ENCODE measurements around the gene KCNT1. TPM values are rescaled to one million over a fixed set of nuclear protein-coding genes. Genes with fewer than 3 reads are reported as not detected.

The KCNT1 gene
- total RNA-seq, 2 experiments from 2014 or later, result 0.08 TPM; not detected in 1

DNA sequence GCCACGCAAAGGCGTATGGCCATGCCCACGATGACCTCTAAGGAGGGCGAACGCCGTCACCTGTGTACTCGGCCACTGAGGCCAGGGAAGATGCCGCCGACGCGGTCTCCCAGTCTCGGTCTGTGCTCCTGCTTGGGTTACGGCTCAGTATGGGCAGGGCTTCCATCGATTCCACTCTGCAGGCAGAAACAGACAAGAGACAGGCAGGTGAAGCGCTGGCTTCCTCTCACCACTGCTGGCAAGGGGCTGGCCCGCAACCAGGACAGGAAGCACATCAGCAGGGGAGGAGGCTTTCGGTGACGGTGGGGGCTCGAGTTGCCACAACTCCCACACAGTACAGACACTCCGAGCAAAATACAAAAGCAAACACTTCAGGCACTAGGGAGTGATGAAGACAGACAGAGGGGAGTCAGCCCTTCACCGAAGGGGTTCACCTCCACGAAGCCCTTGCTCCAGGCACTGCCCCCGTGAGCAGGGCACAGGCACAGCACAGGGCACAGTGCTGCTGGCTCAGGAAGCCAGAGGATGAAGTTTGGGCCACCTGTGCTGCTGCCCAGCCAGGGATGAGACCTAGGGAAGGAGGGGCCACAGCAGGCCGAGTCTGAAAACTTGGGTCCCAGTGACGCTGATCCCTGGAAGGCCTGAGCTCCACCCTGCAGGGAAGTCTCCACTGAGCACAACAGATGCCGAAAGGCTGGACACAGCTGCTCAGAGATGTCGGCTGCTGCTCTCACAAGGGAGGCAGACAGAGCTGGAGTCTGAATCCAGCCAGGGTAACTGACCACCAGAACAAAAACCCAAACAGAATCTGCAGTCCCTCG lies 114.1 kb downstream of the KCNT1 start:
- no peak overlapping the region for H3K27ac Mint-ChIP-seq
- ChIA-PET POLR2A (no interaction called here), CTCF (no interaction called here)

DNA sequence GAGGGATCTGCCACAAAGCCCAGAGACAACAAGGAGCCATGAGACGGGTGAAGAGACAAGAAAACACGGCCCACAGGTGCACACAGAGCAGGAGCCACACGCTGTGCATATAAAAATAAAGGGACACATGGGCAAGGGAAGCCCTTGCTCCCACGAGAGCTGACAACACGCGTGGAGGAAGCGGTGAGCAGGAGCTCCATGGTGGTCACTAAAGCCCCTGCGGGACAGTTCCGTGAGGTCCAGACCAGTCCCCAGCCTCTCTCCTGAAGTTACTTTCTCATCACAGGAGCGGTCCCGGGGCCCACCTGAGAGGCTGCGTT lies 114.6 kb downstream of the KCNT1 start:
- POLR2A ChIA-PET, result no interaction called here
- no peaks in the 10 kb centered on the region for H3K4me1 Mint-ChIP-seq
- no peaks in the 10 kb centered on the region for H3K27me3 Mint-ChIP-seq
- CTCF ChIA-PET, result no interaction called here
- H3K27ac Mint-ChIP-seq, result no peak overlapping the region
- peaks cover 5% of the 10 kb centered on the region for H3K36me3 Mint-ChIP-seq (ENCODE audit: low read depth)
- no peak for DNase-seq
- H3K4me3 Mint-ChIP-seq, result no peak overlapping the region
- H3K9me3 Mint-ChIP-seq, result no peaks in the 10 kb centered on the region

More for the DNA sequence above, 114.1 kb downstream of the KCNT1 start:
- H3K9me3 Mint-ChIP-seq, result no peaks in the 10 kb centered on the region
- no peak overlapping the region for H3K4me3 Mint-ChIP-seq
- DNase-seq, result no peak
- no peaks in the 10 kb centered on the region for H3K27me3 Mint-ChIP-seq
- peaks cover 9% of the 10 kb centered on the region for H3K36me3 Mint-ChIP-seq (ENCODE audit: low read depth)
- no peaks in the 10 kb centered on the region for H3K4me1 Mint-ChIP-seq

DNA sequence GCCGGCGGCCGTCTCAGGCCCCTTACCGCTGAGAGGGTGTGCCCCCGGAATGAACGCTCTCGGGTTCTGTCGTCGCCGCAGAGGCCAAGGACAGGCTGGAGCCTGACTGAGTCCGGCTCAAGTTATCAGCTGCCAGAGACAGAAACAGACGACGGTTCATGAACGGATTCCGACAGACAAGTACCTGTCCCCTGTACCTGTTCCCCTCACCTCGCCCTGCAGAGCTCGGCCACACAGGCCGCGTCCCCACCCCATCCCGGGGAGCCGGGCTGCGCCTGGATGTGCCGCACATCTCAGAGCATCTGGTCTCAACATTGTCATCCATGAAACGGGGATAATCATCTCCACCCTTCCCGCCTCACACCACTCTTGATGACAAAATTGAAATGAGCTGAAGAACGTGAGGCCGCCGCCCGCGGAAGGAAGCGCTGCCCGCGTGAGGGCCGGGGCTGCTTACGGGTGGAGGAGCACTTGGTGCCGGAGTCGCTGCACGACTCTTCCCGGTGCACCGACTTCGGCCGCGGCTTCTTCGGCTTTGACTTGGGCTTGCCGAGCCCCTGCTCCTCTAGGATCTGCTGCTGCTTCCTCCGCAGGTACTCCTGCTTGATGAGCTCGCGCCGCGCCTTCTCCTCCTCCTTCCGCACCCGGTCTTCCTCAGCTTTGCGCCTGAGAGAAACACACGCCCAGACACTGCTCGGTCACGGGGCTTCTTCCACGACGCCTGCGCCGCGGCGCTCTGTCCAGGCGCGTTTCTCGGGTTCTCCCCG lies 116.1 kb downstream of the KCNT1 start:
- H3K4me1 Mint-ChIP-seq, result no peaks in the 10 kb centered on the region
- no peak for DNase-seq
- no peak overlapping the region for H3K4me3 Mint-ChIP-seq
- ChIA-PET POLR2A (no interaction called here), CTCF (no interaction called here)
- H3K27ac Mint-ChIP-seq, result no peak overlapping the region
- H3K36me3 Mint-ChIP-seq (ENCODE audit: low read depth), result peaks cover 13% of the 10 kb centered on the region
- H3K27me3 Mint-ChIP-seq, result no peaks in the 10 kb centered on the region
- H3K9me3 Mint-ChIP-seq, result no peaks in the 10 kb centered on the region

DNA sequence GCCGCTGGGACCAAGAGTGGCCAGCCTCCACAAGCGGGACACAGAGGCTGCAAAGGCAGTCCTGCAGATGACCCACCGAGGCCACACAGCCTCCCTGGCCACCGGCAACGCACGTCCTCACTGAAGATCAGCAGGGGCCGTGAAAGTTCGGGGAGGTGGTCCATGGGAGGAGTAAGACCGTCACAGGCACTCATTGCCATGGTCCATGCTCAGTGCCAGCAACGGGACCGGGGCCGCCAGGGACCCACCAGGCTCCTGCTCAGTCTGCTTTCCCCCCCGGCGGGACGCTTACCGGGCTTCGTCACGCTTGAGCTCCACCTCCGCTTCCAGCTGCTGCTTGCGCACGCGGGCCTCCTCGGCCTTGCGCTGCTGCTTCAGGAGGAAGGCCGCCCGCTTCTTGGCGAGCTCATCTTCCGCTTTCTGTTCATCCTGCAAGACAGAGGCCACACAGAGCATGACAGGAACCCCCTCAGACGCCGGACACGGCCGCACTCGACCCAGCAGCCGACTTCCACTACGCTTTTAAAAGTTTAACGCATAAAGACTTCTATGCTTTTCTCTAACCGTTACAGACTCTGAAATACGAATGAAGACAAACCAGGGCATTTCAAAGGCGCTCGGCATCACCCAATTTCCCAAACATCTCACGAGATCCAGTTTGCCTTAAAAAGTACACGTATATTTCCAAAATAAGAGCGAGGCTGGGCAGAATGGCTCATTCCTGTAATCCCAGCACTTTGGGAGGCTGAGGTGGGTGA lies 116.9 kb downstream of the KCNT1 start:
- H3K27me3 Mint-ChIP-seq, result no peaks in the 10 kb centered on the region
- H3K9me3 Mint-ChIP-seq, result no peaks in the 10 kb centered on the region
- no peak overlapping the region for H3K27ac Mint-ChIP-seq
- no peaks in the 10 kb centered on the region for H3K4me1 Mint-ChIP-seq
- POLR2A ChIA-PET, result no interaction called here
- H3K4me3 Mint-ChIP-seq, result no peak overlapping the region
- no peak for DNase-seq
- CTCF ChIA-PET, result no interaction called here
- H3K36me3 Mint-ChIP-seq (ENCODE audit: low read depth), result peaks cover 16% of the 10 kb centered on the region

DNA sequence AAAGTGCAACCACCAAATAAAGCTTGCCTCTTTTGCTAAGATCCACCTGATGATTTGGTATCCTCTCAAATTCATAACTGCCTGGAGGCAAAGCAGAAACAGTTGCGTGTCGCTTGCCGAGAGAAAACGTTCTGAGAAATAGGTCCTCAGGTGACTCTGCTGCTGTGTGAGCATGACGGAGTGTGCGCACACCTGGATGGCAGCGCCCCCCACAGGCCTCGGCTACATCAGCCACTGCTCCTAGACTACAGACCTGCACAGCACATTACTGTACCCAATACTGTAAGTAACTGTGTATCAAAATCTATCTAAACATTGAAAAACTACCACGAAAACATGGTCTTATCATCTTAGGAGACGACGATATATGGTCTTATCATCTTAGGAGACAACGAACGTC lies 117.9 kb downstream of the KCNT1 start:
- POLR2A ChIA-PET, result interaction anchor here (0.6 kb wide), 1 partner anchor 17 kb away, joined by 3 read pairs; no protein-coding TSS in a partner anchor
- no peaks in the 10 kb centered on the region for H3K4me1 Mint-ChIP-seq

DNA sequence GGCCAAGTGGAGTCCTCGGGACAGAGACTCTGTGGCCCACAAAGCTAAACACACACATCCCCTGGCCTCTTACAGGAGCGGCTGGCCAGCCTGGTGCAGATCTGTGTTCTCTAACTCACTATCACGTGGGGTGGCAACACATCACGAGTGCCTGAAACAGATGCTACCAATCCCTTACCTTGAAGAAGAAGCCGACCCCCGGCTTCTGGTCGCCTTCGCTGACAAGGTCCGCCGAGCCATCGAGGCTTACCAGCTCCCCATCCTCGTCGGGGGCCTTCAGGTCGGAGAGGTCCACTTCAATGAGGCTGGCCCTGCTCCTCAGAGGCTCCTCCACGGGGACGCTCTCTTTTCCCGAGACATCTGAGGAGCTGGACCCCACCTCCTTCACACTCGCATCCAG lies 118.7 kb downstream of the KCNT1 start:
- ChIA-PET CTCF (no interaction called here), POLR2A (no interaction called here)
- no peaks in the 10 kb centered on the region for H3K4me1 Mint-ChIP-seq

More for the DNA sequence above, 117.9 kb downstream of the KCNT1 start:
- Mint-ChIP-seq H3K4me3 (no peak overlapping the region), H3K27ac (no peak overlapping the region), H3K9me3 (no peaks in the 10 kb centered on the region), H3K27me3 (no peaks in the 10 kb centered on the region), H3K36me3 (ENCODE audit: low read depth) (peaks cover 14% of the 10 kb centered on the region)
- no peak for DNase-seq
- CTCF ChIA-PET, result interaction anchor here (0.7 kb wide), 1 partner anchor 33 kb away, joined by 4 read pairs; no protein-coding TSS in a partner anchor

DNA sequence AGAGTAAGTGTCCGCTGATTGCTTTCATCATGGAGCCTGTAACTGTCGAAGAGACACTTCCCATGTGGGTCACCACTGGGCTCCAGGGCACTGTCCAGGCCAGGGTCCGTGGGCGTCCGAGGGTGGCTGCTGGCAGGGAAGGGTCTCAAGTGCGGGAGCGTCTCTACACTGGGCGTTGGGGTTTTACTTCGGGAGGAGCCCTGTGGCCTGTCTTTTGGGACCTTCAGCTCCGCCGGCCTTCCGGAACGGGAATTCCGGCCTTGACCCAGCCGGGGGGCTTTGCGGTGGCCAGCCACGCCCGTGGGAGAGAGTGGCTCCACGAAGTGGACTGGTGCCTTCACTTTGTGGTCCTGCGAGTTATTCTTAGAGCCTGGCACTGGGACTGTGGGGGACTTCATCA lies 119.1 kb downstream of the KCNT1 start:
- Mint-ChIP-seq H3K27me3 (no peaks in the 10 kb centered on the region), H3K4me3 (no peak overlapping the region), H3K36me3 (ENCODE audit: low read depth) (peaks cover 17% of the 10 kb centered on the region), H3K9me3 (no peaks in the 10 kb centered on the region), H3K27ac (no peak overlapping the region), H3K4me1 (no peaks in the 10 kb centered on the region)
- CTCF ChIA-PET, result no interaction called here
- no peak for DNase-seq
- POLR2A ChIA-PET, result no interaction called here

More for the DNA sequence above, 118.7 kb downstream of the KCNT1 start:
- no peaks in the 10 kb centered on the region for H3K27me3 Mint-ChIP-seq
- H3K9me3 Mint-ChIP-seq, result no peaks in the 10 kb centered on the region
- H3K4me3 Mint-ChIP-seq, result no peak overlapping the region
- H3K36me3 Mint-ChIP-seq (ENCODE audit: low read depth), result peaks cover 16% of the 10 kb centered on the region
- no peak for DNase-seq
- no peak overlapping the region for H3K27ac Mint-ChIP-seq

DNA sequence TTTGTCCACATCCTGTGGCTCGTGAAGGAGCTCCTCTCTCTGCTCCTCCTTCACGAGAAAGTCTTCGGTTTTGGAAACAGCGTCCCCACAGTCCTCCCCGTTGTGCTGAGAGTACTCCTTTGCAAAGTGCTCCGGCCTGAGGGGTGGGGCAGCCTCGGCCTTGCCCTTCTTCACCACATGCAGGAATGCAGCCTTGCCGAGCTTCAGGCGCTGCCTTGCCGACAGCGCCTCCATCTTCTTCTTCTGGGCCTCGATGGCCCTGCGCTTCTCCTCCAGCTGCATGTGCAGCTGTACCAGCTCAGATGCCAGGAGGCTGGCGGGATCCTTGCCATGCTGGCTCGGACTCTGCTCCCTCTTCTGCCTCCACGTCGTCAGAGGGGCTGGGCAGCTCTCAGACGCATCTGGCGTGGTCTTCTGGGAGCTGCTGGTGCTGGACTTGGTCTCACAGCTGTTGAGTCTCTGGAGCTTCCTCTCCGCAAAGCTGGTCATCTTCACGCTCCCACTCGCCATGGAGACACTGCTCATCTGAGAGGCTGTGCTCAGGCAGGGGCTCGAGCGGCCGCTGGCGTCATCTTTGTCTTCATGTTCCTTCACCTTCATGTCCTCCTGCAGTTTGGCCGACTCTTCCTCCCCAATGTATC lies 119.9 kb downstream of the KCNT1 start:
- no peak for DNase-seq
- Mint-ChIP-seq H3K4me1 (no peaks in the 10 kb centered on the region), H3K27ac (no peak overlapping the region), H3K27me3 (no peaks in the 10 kb centered on the region), H3K9me3 (no peaks in the 10 kb centered on the region), H3K36me3 (ENCODE audit: low read depth) (peaks cover 21% of the 10 kb centered on the region), H3K4me3 (no peak overlapping the region)
- POLR2A ChIA-PET, result no interaction called here
- CTCF ChIA-PET, result no interaction called here

DNA sequence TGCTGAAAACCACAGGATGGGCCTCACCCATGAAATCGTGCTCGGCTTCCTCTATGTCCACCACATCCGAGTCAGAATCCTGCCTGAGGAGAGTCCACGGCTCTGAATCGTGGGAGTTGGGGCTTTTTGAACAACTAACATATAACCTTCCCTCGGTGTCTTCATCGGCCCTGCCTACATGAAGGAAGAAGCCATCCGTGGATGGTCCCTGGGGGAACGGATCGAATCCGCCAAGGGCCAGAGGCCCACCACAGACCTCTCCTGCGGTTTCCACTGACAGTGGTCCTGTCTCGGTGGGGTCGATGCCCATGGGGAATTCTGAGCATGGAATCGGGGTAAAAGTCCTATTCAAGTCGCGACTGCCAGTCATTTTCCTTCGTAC lies 120.4 kb downstream of the KCNT1 start:
- Mint-ChIP-seq H3K36me3 (ENCODE audit: low read depth) (peaks cover 21% of the 10 kb centered on the region), H3K9me3 (no peaks in the 10 kb centered on the region), H3K27me3 (no peaks in the 10 kb centered on the region), H3K4me1 (no peaks in the 10 kb centered on the region), H3K27ac (no peak overlapping the region), H3K4me3 (no peak overlapping the region)
- DNase-seq, result no peak
- ChIA-PET CTCF (no interaction called here), POLR2A (no interaction called here)

DNA sequence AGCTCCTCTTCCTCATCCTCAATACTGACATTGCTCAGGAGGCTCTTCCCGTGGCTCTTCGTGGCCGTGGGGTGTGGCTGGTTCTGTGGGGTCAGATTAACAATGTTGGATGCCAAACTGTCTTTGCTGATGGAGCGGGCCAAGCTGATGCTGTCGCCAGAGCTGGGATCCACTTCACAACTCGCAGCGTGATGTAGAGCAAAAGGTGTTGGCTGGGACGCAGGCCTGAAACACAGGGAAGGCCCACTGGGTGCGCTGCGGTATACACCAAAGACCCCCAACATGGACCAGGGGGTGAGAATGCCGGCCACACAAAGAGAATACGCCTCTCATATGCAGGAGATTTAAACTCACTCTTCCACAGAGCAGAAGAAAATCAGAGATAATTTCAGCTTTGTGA lies 121.1 kb downstream of the KCNT1 start:
- Mint-ChIP-seq H3K27me3 (no peaks in the 10 kb centered on the region), H3K27ac (no peak overlapping the region), H3K4me3 (no peak overlapping the region)

DNA sequence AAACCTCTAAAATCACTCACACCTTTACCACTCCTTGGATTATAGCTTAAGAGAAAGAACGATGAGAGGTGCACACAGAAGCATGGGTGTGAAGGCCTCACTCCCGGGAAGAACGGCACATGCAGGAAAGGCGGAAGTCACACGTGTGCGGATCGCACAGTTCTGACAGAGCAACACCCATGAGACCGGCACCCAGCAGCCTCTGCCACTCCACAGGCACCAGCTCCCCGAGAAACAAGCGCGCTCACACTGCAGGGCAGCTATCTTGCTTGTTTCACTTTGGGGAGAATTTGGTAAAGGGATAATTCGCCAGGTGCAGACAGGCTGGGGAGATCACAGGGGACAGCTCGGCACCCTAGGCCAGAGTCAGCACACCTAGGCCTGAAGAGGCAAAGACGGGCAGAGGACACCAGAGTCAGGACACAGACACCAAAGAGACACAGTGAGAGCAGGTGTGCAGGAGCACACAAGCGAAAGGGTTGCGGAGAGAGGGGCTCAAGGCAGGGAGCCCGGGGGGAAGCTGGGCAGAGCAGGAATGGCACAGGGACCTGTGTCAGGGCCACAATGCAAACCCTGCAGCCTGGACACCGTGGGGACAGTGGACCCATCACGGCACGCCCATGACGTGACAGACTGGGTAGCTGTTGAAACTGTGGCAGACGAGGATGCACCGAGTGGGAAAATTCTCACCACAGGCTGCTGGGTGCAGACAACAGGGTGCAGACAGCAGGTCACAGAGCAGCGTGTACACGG lies 123.6 kb downstream of the KCNT1 start:
- CTCF ChIA-PET, result no interaction called here
- POLR2A ChIA-PET, result no interaction called here
- Mint-ChIP-seq H3K36me3 (ENCODE audit: low read depth) (peaks cover 32% of the 10 kb centered on the region), H3K4me1 (no peaks in the 10 kb centered on the region), H3K9me3 (peaks cover 8% of the 10 kb centered on the region), H3K27me3 (no peaks in the 10 kb centered on the region), H3K4me3 (no peak overlapping the region), H3K27ac (no peak overlapping the region)
- DNase-seq, result no peak

More for the DNA sequence above, 121.1 kb downstream of the KCNT1 start:
- Mint-ChIP-seq H3K9me3 (peaks cover under 1% of the 10 kb centered on the region), H3K36me3 (ENCODE audit: low read depth) (peaks cover 22% of the 10 kb centered on the region), H3K4me1 (no peaks in the 10 kb centered on the region)
- no peak for DNase-seq
- CTCF ChIA-PET, result no interaction called here
- POLR2A ChIA-PET, result no interaction called here

DNA sequence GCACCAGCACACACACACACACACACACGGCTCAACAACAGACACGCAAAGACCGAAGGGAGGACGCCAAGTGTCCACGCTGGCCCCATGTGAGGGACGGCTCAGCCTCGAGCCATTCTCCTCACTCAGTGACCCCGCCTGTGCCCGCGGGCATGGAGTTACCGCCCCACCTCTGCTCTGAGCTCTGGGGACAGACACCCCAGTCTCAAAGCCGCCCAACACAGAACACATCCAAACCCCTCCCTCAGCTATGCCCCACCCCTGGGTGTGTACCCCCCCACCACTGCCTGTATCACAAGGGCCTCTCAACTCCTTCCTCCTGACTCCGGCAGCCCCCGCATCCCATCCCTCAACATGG lies 124.2 kb downstream of the KCNT1 start:
- peaks cover 8% of the 10 kb centered on the region for H3K9me3 Mint-ChIP-seq
- POLR2A ChIA-PET, result no interaction called here
- no peak overlapping the region for H3K4me3 Mint-ChIP-seq
- H3K36me3 Mint-ChIP-seq (ENCODE audit: low read depth), result peaks cover 32% of the 10 kb centered on the region
- DNase-seq, result no peak
- no peaks in the 10 kb centered on the region for H3K27me3 Mint-ChIP-seq
- no peaks in the 10 kb centered on the region for H3K4me1 Mint-ChIP-seq
- no peak overlapping the region for H3K27ac Mint-ChIP-seq
- CTCF ChIA-PET, result no interaction called here

DNA sequence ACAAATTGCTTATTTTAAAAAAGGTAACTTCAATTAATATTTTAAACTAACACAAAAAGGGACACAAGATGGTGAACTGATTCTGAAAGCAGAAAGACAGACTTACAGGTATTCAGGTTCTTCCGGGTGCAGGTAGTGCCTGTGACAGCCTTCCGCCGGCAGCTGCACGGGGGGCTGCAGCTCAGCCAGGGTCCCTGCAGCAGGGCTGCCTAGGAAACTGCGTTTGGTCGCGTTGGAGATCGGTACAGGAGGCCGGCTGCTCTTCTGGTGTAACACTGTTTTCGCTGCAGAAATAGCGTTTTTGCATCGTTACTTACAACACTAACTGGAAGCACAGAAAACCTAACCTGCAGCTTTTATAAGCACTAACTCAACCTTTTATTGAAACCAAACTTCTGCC lies 125.3 kb downstream of the KCNT1 start:
- Mint-ChIP-seq H3K27ac (no peak overlapping the region), H3K4me3 (no peak overlapping the region), H3K27me3 (no peaks in the 10 kb centered on the region), H3K4me1 (no peaks in the 10 kb centered on the region), H3K36me3 (ENCODE audit: low read depth) (peaks cover 36% of the 10 kb centered on the region), H3K9me3 (peaks cover 8% of the 10 kb centered on the region)
- no peak for DNase-seq
- ChIA-PET CTCF (no interaction called here), POLR2A (no interaction called here)

All from activated CD4-positive, alpha-beta memory T cell treated with anti-CD3 and anti-CD28 coated beads, Interleukin-2, amount 10 ng/mL, durations not matched to agents 7 days and 5 days (primary cell).